GM18508 (cell line): ENCODE results near the gene MCF2L.
"Not testable (repeated sequence)": the region's sequence is repeated elsewhere in the genome, so short reads cannot be mapped to it uniquely, and the experiment has no call there.

Experiments
- ATAC-seq: cut with Tn5 transposase; IDR thresholded peaks from one replicate; pipeline ENCODE4 v1.9.1; 2021; ENCODE audit warnings: moderate number of reproducible peaks; ENCODE audit not compliant: insufficient read depth, unreplicated experiment

The MCF2L gene

GRCh38 chr13:113026391-113026910 is 57.4 kb downstream of the MCF2L start:
- no peak for ATAC-seq

- ATAC-seq: no peak
Observed at GRCh38 chr13:113027095-113027494, 58.1 kb downstream of the MCF2L start.

- no peak for ATAC-seq
Observed at GRCh38 chr13:113027566-113027965, 58.6 kb downstream of the MCF2L start.

- ATAC-seq: no peak
Observed at GRCh38 chr13:113028336-113029060, 59.5 kb downstream of the MCF2L start.

GRCh38 chr13:113029061-113029445 is 60.0 kb downstream of the MCF2L start:
- ATAC-seq: no peak

- no peak for ATAC-seq
Observed at GRCh38 chr13:113029487-113030258, 60.7 kb downstream of the MCF2L start.

GRCh38 chr13:113030259-113030640 is 61.2 kb downstream of the MCF2L start:
- ATAC-seq: not testable (repeated sequence)

- ATAC-seq: no peak
Observed at GRCh38 chr13:113031465-113031864, 62.5 kb downstream of the MCF2L start.

- ATAC-seq: no peak
Observed at GRCh38 chr13:113032291-113032690, 63.3 kb downstream of the MCF2L start.

- ATAC-seq: no peak
Observed at GRCh38 chr13:113033054-113033850, 64.2 kb downstream of the MCF2L start.

- ATAC-seq: no peak
Observed at GRCh38 chr13:113034451-113035212, 65.6 kb downstream of the MCF2L start.

GRCh38 chr13:113035213-113035800 is 66.3 kb downstream of the MCF2L start:
- no peak for ATAC-seq

- ATAC-seq: no peak
Observed at GRCh38 chr13:113036401-113036800, 67.4 kb downstream of the MCF2L start.

- no peak for ATAC-seq
Observed at GRCh38 chr13:113040031-113040430, 71.0 kb downstream of the MCF2L start.

GRCh38 chr13:113040597-113041292 is 71.7 kb downstream of the MCF2L start:
- ATAC-seq: no peak

- no peak for ATAC-seq
Observed at GRCh38 chr13:113041293-113041690, 72.3 kb downstream of the MCF2L start.

GRCh38 chr13:113041896-113042295 is 72.9 kb downstream of the MCF2L start:
- no peak for ATAC-seq

GRCh38 chr13:113042456-113042855 is 73.4 kb downstream of the MCF2L start:
- ATAC-seq: no peak

- ATAC-seq: no peak
Observed at GRCh38 chr13:113043001-113043630, 74.1 kb downstream of the MCF2L start.
